WTC11 (cell line): ENCODE data around the gene PGAM5. TPM values are rescaled to one million over a fixed set of nuclear protein-coding genes. Genes with fewer than 3 reads are reported as not detected.

Experiments
- ATAC-seq: fragments of 200-7000 bp; cut with Tn5 transposase; 2 replicates; pipeline ENCODE4 v1.10.0; 2021; ENCODE audit warnings: mild to moderate bottlenecking, moderate library complexity
- CTCF ChIA-PET: fragments of 300-600 bp; sonication (Branson Sonifier 250); formaldehyde crosslinking; loops from one replicate; lab custom pipeline; 2021; ENCODE audit warnings: antibody characterized with exemption; lab: Charles Lee
- POLR2A ChIA-PET: fragments of 350-600 bp; sonication (Branson Sonifier 250); formaldehyde crosslinking; loops from one replicate; lab custom pipeline; 2021; ENCODE audit warnings: antibody characterized with exemption; lab: Charles Lee
- DNase-seq: peaks from one replicate; pipeline ENCODE4 v3.0.0; 2021; ENCODE audit warnings: low spot score
- H3K27ac Mint-ChIP-seq: 2 replicates; pipeline ENCODE4 v1.8.0; 2021; ENCODE audit warnings: mixed read lengths
- H3K27me3 Mint-ChIP-seq: 2 replicates; pipeline ENCODE4 v1.8.0; 2021; ENCODE audit warnings: low read depth, mild to moderate bottlenecking, moderate library complexity, mixed read lengths
- H3K36me3 Mint-ChIP-seq: 2 replicates; pipeline ENCODE4 v1.8.0; 2021; ENCODE audit warnings: mixed read lengths
- H3K4me1 Mint-ChIP-seq: 2 replicates; pipeline ENCODE4 v1.8.0; 2022; ENCODE audit warnings: mixed read lengths
- H3K4me3 Mint-ChIP-seq: 2 replicates; pipeline ENCODE4 v1.8.0; 2021; ENCODE audit warnings: mild to moderate bottlenecking, moderate library complexity, mixed read lengths
- H3K9me3 Mint-ChIP-seq: 2 replicates; pipeline ENCODE4 v1.8.0; 2021; ENCODE audit warnings: mixed read lengths
- CBFB ChIP-seq: sonication (generic); formaldehyde crosslinking; IDR thresholded peaks from 2 replicates; pipeline ENCODE4 v1.8.1; 2022; ENCODE audit warnings: mild to moderate bottlenecking, low read depth, missing genetic modification reagents
- CDX4 ChIP-seq: fragments of 250-450 bp; sonication (Bioruptor Pico); IDR thresholded peaks from 2 replicates; pipeline ENCODE4 v1.9.0; 2021; ENCODE audit warnings: moderate library complexity, mild to moderate bottlenecking, inconsistent platforms, borderline replicate concordance
- E2F5 ChIP-seq: sonication (generic); formaldehyde crosslinking; IDR thresholded peaks from 2 replicates; pipeline ENCODE4 v1.8.1; 2022; ENCODE audit warnings: mild to moderate bottlenecking, moderate library complexity, missing genetic modification reagents
- ETV6 ChIP-seq: sonication (generic); formaldehyde crosslinking; IDR thresholded peaks from 2 replicates; pipeline ENCODE4 v1.8.1; 2022; ENCODE audit warnings: mild to moderate bottlenecking, missing genetic modification reagents
- FOXP1 ChIP-seq: sonication (generic); formaldehyde crosslinking; IDR thresholded peaks from 2 replicates; pipeline ENCODE4 v1.8.0; 2022; ENCODE audit warnings: missing genetic modification reagents, mild to moderate bottlenecking, moderate library complexity, borderline replicate concordance
- JUN ChIP-seq: sonication (generic); formaldehyde crosslinking; IDR thresholded peaks from 2 replicates; pipeline ENCODE4 v1.8.0; 2023; ENCODE audit warnings: mild to moderate bottlenecking, missing genetic modification reagents
- KAT7 ChIP-seq: sonication (generic); formaldehyde crosslinking; IDR thresholded peaks from 2 replicates; pipeline ENCODE4 v1.8.1; 2023; ENCODE audit warnings: missing genetic modification reagents, mild to moderate bottlenecking, borderline replicate concordance
- MAX ChIP-seq: sonication (generic); formaldehyde crosslinking; IDR thresholded peaks from 2 replicates; pipeline ENCODE4 v1.8.0; 2022; ENCODE audit warnings: mild to moderate bottlenecking, missing genetic modification reagents
- NFATC4 ChIP-seq: fragments of 250-450 bp; sonication (Bioruptor Pico); IDR thresholded peaks from 2 replicates; pipeline ENCODE4 v1.9.0; 2021; ENCODE audit warnings: mild to moderate bottlenecking
- NR2C2 ChIP-seq: sonication (generic); formaldehyde crosslinking; IDR thresholded peaks from 2 replicates; pipeline ENCODE4 v1.8.0; 2022; ENCODE audit warnings: mild to moderate bottlenecking, missing genetic modification reagents
- OVOL2 ChIP-seq: fragments of 250-450 bp; sonication (Bioruptor Pico); IDR thresholded peaks from 2 replicates; pipeline ENCODE4 v1.9.0; 2021; ENCODE audit warnings: mild to moderate bottlenecking, borderline replicate concordance
- PRDM15 ChIP-seq: sonication (generic); formaldehyde crosslinking; IDR thresholded peaks from 2 replicates; pipeline ENCODE4 v1.8.0; 2022; ENCODE audit warnings: missing genetic modification reagents
- RORB ChIP-seq: fragments of 250-450 bp; sonication (Bioruptor Pico); IDR thresholded peaks from 2 replicates; pipeline ENCODE4 v1.9.0; 2021; ENCODE audit warnings: mild to moderate bottlenecking
- SMAD4 ChIP-seq: sonication (generic); formaldehyde crosslinking; IDR thresholded peaks from 2 replicates; pipeline ENCODE4 v1.8.0; 2022; ENCODE audit warnings: mild to moderate bottlenecking, missing genetic modification reagents
- TEAD1 ChIP-seq: sonication (generic); formaldehyde crosslinking; IDR thresholded peaks from 2 replicates; pipeline ENCODE4 v1.8.0; 2022; ENCODE audit warnings: mild to moderate bottlenecking, missing genetic modification reagents
- USF2 ChIP-seq: sonication (generic); formaldehyde crosslinking; IDR thresholded peaks from 2 replicates; pipeline ENCODE4 v1.8.1; 2023; ENCODE audit warnings: mild to moderate bottlenecking, missing genetic modification reagents, moderate library complexity
- ZBTB43 ChIP-seq: sonication (generic); formaldehyde crosslinking; IDR thresholded peaks from 2 replicates; pipeline ENCODE4 v1.8.1; 2023; ENCODE audit warnings: mild to moderate bottlenecking, missing genetic modification reagents
- ZNF219 ChIP-seq: sonication (generic); formaldehyde crosslinking; IDR thresholded peaks from 2 replicates; pipeline ENCODE4 v1.8.0; 2023; ENCODE audit warnings: missing genetic modification reagents, mild to moderate bottlenecking, borderline replicate concordance
- ZNF263 ChIP-seq: sonication (generic); formaldehyde crosslinking; IDR thresholded peaks from 2 replicates; pipeline ENCODE4 v1.8.1; 2022; ENCODE audit warnings: low read depth, mild to moderate bottlenecking, moderate library complexity, missing genetic modification reagents
- ZNF396 ChIP-seq: fragments of 250-450 bp; sonication (Bioruptor Pico); IDR thresholded peaks from 2 replicates; pipeline ENCODE4 v1.8.0; 2021; ENCODE audit warnings: mild to moderate bottlenecking, moderate library complexity, borderline replicate concordance
- ZNF423 ChIP-seq: fragments of 250-450 bp; sonication (Bioruptor Pico); IDR thresholded peaks from 2 replicates; pipeline ENCODE4 v2.1.2; 2022; ENCODE audit warnings: mild to moderate bottlenecking, moderate library complexity
- total RNA-seq: library from RNA; stranded (reverse); gene quantifications from 3 replicates; pipeline ENCODE4 v1.2.3, GENCODE V29; 2021
- TF ChIP-seq, protein P1 (sequence below): sonication (generic); formaldehyde crosslinking; IDR thresholded peaks from 2 replicates; pipeline ENCODE4 v1.8.1; 2023; ENCODE audit warnings: mild to moderate bottlenecking, missing genetic modification reagents, moderate library complexity
- TF ChIP-seq, protein P2 (sequence below): sonication (generic); formaldehyde crosslinking; IDR thresholded peaks from 2 replicates; pipeline ENCODE4 v1.8.0; 2023; ENCODE audit warnings: missing genetic modification reagents
- TF ChIP-seq, protein P3 (sequence below): sonication (generic); formaldehyde crosslinking; IDR thresholded peaks from 2 replicates; pipeline ENCODE4 v1.8.1; 2022; ENCODE audit warnings: low read depth, missing genetic modification reagents, borderline replicate concordance
- TF ChIP-seq, protein P4 (sequence below): sonication (generic); formaldehyde crosslinking; IDR thresholded peaks from 2 replicates; pipeline ENCODE4 v1.8.1; 2023; ENCODE audit warnings: mild to moderate bottlenecking, missing genetic modification reagents

Gene PGAM5
- total RNA-seq, 1 experiment from 2014 or later, result 89.7 TPM

- TF ChIP-seq TEAD1 (no peak), ZNF423 (no peak), MAX (CRISPR knock-in tag) (no peak), USF2 (CRISPR knock-in tag) (no peak), E2F5 (CRISPR knock-in tag) (no peak), CDX4 (CRISPR knock-in tag) (no peak), FOXP1 (no peak), KAT7 (CRISPR knock-in tag) (no peak)
- TF ChIP-seq, protein P1, sequence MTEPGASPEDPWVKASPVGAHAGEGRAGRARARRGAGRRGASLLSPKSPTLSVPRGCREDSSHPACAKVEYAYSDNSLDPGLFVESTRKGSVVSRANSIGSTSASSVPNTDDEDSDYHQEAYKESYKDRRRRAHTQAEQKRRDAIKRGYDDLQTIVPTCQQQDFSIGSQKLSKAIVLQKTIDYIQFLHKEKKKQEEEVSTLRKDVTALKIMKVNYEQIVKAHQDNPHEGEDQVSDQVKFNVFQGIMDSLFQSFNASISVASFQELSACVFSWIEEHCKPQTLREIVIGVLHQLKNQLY (CRISPR knock-in tag), result no peak
- TF ChIP-seq, protein P2, sequence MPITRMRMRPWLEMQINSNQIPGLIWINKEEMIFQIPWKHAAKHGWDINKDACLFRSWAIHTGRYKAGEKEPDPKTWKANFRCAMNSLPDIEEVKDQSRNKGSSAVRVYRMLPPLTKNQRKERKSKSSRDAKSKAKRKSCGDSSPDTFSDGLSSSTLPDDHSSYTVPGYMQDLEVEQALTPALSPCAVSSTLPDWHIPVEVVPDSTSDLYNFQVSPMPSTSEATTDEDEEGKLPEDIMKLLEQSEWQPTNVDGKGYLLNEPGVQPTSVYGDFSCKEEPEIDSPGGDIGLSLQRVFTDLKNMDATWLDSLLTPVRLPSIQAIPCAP, result no peak
Observed at GRCh38 chr12:132665149-132665491, 45.5 kb upstream of the PGAM5 start (continued).

GRCh38 chr12:132665794-132666193, 44.8 kb upstream of the PGAM5 start:
- ChIA-PET POLR2A (no interaction called here), CTCF (no interaction called here)
- DNase-seq (no peak), ATAC-seq (no peak)
- H3K4me3 Mint-ChIP-seq, result no peak overlapping the region
- H3K27ac Mint-ChIP-seq, result no peak overlapping the region
- peaks cover 86% of the 10 kb centered on the region for H3K36me3 Mint-ChIP-seq
- H3K4me1 Mint-ChIP-seq, result no peaks in the 10 kb centered on the region
- no peaks in the 10 kb centered on the region for H3K27me3 Mint-ChIP-seq
- H3K9me3 Mint-ChIP-seq, result no peaks in the 10 kb centered on the region
- TF ChIP-seq CBFB (CRISPR knock-in tag) (no peak), NFATC4 (CRISPR knock-in tag) (no peak), OVOL2 (CRISPR knock-in tag) (no peak), KAT7 (CRISPR knock-in tag) (no peak), JUN (CRISPR knock-in tag) (no peak), SMAD4 (CRISPR knock-in tag) (no peak), ZNF263 (CRISPR knock-in tag) (no peak), ETV6 (CRISPR knock-in tag) (no peak), ZBTB43 (CRISPR knock-in tag) (no peak), PRDM15 (CRISPR knock-in tag) (no peak), RORB (no peak), NR2C2 (CRISPR knock-in tag) (no peak), ZNF219 (CRISPR knock-in tag) (no peak), ZNF396 (no peak)
- TF ChIP-seq, protein P3, sequence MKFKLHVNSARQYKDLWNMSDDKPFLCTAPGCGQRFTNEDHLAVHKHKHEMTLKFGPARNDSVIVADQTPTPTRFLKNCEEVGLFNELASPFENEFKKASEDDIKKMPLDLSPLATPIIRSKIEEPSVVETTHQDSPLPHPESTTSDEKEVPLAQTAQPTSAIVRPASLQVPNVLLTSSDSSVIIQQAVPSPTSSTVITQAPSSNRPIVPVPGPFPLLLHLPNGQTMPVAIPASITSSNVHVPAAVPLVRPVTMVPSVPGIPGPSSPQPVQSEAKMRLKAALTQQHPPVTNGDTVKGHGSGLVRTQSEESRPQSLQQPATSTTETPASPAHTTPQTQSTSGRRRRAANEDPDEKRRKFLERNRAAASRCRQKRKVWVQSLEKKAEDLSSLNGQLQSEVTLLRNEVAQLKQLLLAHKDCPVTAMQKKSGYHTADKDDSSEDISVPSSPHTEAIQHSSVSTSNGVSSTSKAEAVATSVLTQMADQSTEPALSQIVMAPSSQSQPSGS, result no peak
- TF ChIP-seq, protein P4, sequence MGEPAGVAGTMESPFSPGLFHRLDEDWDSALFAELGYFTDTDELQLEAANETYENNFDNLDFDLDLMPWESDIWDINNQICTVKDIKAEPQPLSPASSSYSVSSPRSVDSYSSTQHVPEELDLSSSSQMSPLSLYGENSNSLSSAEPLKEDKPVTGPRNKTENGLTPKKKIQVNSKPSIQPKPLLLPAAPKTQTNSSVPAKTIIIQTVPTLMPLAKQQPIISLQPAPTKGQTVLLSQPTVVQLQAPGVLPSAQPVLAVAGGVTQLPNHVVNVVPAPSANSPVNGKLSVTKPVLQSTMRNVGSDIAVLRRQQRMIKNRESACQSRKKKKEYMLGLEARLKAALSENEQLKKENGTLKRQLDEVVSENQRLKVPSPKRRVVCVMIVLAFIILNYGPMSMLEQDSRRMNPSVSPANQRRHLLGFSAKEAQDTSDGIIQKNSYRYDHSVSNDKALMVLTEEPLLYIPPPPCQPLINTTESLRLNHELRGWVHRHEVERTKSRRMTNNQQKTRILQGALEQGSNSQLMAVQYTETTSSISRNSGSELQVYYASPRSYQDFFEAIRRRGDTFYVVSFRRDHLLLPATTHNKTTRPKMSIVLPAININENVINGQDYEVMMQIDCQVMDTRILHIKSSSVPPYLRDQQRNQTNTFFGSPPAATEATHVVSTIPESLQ (CRISPR knock-in tag), result no peak
